A549 treated with ZK216348 at 1 μM for 4 hours (cell line): ENCODE results near the gene AREL1. TPM values are rescaled to one million over a fixed set of nuclear protein-coding genes. Genes with fewer than 3 reads are reported as not detected.

Experiments used
- total RNA-seq: library from RNA; stranded (reverse); fragments of 200-300 nt; extraction: Qiagen RNA extraction; gene quantifications from 5 replicates; pipeline ENCODE4 v1.2.3, GENCODE V29; 2022; ENCODE audit warnings: low read depth

Gene AREL1
- total RNA-seq: 21.4 to 29.5 TPM (median 25.1 TPM) in 5 replicates

GRCh38 chr14:74712499-74713394 is at the start of gene AREL1, which contains the start of gene FCF1:
AREL1 (minus strand) TSS chr14:74713080; CDS start chr14:74685615, 27,465 bp downstream.
FCF1 (plus strand) TSS chr14:74713144; CDS start chr14:74713198, 54 bp downstream.

GRCh38 chr14:74611650-74612349 is 101.1 kb downstream of the AREL1 start, which contains the start of gene LTBP2:
LTBP2 (minus strand) TSS chr14:74612237; CDS start chr14:74611944, 293 bp downstream.

Other genes starting within 250 kb of the AREL1 start
- 214 to 262 TPM (median 229 TPM) in 5 replicates for gene NPC2, start 219.8 kb downstream of the AREL1 start, total RNA-seq
- gene ISCA2, start 219.3 kb downstream of the AREL1 start, total RNA-seq: 34.6 to 44.6 TPM (median 38.4 TPM) in 5 replicates
- gene LTBP2, start 100.8 kb downstream of the AREL1 start, total RNA-seq: 7.1 to 16.0 TPM (median 10.2 TPM) in 5 replicates
- gene FCF1, start 64 bp upstream of the AREL1 start, total RNA-seq: 48.8 to 83.4 TPM (median 50.3 TPM) in 5 replicates
- 37.5 to 43.7 TPM (median 41.8 TPM) in 5 replicates for gene YLPM1, start 50.2 kb upstream of the AREL1 start, total RNA-seq
- gene PROX2, start 163.1 kb upstream of the AREL1 start, total RNA-seq: not detected in 5 replicates
- 89.2 to 100 TPM (median 98.2 TPM) in 5 replicates for gene DLST, start 168.8 kb upstream of the AREL1 start, total RNA-seq
- gene RPS6KL1, start 210.2 kb upstream of the AREL1 start, total RNA-seq: 0.37 to 0.81 TPM (median 0.51 TPM) in 4 of 5 replicates, not detected in the other
- gene PGF, start 242.5 kb upstream of the AREL1 start, total RNA-seq: 2.5 to 4.7 TPM (median 4.1 TPM) in 5 replicates